ENCODE measurements around the gene LCK. TPM values are rescaled to one million over a fixed set of nuclear protein-coding genes. Genes with fewer than 3 reads are reported as not detected.
"Not testable (repeated sequence)": the region's sequence is repeated elsewhere in the genome, so short reads cannot be mapped to it uniquely, and the experiment has no call there.

LCK gene
- total RNA-seq, 2 donors from 2014 or later: 3.7 to 24.7 TPM

- Histone ChIP-seq H3K4me1 (peaks cover 10% of the 10 kb centered on the region), H3K9ac (ENCODE audit: low read depth in 2 of 2, low read length in 2 of 2) (peak overlapping the region in 1 of 2 donors; percentile 51), H3K4me3 (no peak overlapping the region), H3K27ac (peak overlapping the region; percentile 68), H3K36me3 (no peaks in the 10 kb centered on the region), H3K9me3 (no peaks in the 10 kb centered on the region), H3K27me3 (no peaks in the 10 kb centered on the region)
- intact Hi-C loops (cut with DNase I): loop anchor here (10.0 kb wide), 1 partner anchor 85 kb away; the partner anchor contains the start of gene MARCKSL1
- DNase-seq: peak; percentile 47
- TF ChIP-seq CTCF (IDR thresholded peaks at IDR 0.05): no peak
These were observed 1.1 kb upstream of the LCK start for GRCh38 chr1:32249831-32250525.

GRCh38 chr1:32255072-32256071, 4.3 kb downstream of the LCK start:
- DNase-seq: no peak
- TF ChIP-seq CTCF (IDR thresholded peaks at IDR 0.05): no peak
- Histone ChIP-seq H3K4me1 (no peaks in the 10 kb centered on the region), H3K9ac (ENCODE audit: low read depth in 2 of 2, low read length in 2 of 2) (no peak overlapping the region), H3K27ac (no peak overlapping the region), H3K36me3 (no peaks in the 10 kb centered on the region), H3K9me3 (no peaks in the 10 kb centered on the region), H3K27me3 (no peaks in the 10 kb centered on the region), H3K4me3 (no peak overlapping the region)
- intact Hi-C loops (cut with DNase I): no loop called here

- Histone ChIP-seq H3K27ac (no peak overlapping the region), H3K4me1 (no peaks in the 10 kb centered on the region), H3K27me3 (no peaks in the 10 kb centered on the region), H3K36me3 (no peaks in the 10 kb centered on the region), H3K4me3 (no peak overlapping the region), H3K9me3 (no peaks in the 10 kb centered on the region), H3K9ac (ENCODE audit: low read depth in 2 of 2, low read length in 2 of 2) (no peak overlapping the region)
- no peak for DNase-seq
- intact Hi-C loops (cut with DNase I): no loop called here
- no peak for TF ChIP-seq CTCF (IDR thresholded peaks at IDR 0.05)
These were observed 5.6 kb downstream of the LCK start for GRCh38 chr1:32256473-32257226.

- H3K36me3 ChIP-seq: no peaks in the 10 kb centered on the region
- H3K4me1 ChIP-seq: no peaks in the 10 kb centered on the region
- no peak for DNase-seq
- no peak overlapping the region for H3K4me3 ChIP-seq
- no peaks in the 10 kb centered on the region for H3K27me3 ChIP-seq
- no peak overlapping the region for H3K27ac ChIP-seq
- TF ChIP-seq CTCF (IDR thresholded peaks at IDR 0.05): no peak
- H3K9ac ChIP-seq (ENCODE audit: low read depth in 2 of 2, low read length in 2 of 2): no peak overlapping the region
- intact Hi-C loops (cut with DNase I): no loop called here
- H3K9me3 ChIP-seq: no peaks in the 10 kb centered on the region
These were observed 6.1 kb downstream of the LCK start for GRCh38 chr1:32257227-32257508.

GRCh38 chr1:32263236-32263593, 12.2 kb downstream of the LCK start:
- H3K27ac ChIP-seq; H3K36me3 ChIP-seq; H3K9ac ChIP-seq (ENCODE audit: low read depth in 2 of 2, low read length in 2 of 2); H3K4me1 ChIP-seq; H3K27me3 ChIP-seq; DNase-seq; H3K9me3 ChIP-seq; intact Hi-C loops (cut with DNase I); H3K4me3 ChIP-seq: not testable (repeated sequence)

Data from colonic mucosa (tissue), 4 donors.